ENCODE measurements around the gene COX6A2.

Gene COX6A2

DNA sequence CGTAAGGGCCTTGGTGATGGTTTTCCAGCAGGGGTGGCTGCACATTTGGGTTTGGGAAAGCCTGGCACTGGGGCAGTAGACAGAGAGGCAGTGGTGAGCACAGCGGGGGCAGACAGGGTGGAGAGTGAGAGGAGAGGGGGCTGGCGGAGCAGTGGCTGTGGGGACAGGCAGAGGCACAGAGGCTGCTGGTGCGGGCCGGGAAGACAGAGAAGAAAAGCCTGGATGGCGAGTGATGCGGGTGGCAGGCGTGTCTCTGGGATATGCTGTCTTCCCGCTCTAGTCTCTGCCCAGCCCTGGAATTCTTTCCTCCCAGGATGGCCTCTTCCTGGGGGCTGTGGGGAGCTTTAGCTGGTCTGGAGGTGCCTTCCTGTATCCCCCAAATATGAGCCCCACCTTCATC lies 18.1 kb downstream of the COX6A2 start:
- DNase-seq (ENCODE audit: low spot score): no peak

DNA sequence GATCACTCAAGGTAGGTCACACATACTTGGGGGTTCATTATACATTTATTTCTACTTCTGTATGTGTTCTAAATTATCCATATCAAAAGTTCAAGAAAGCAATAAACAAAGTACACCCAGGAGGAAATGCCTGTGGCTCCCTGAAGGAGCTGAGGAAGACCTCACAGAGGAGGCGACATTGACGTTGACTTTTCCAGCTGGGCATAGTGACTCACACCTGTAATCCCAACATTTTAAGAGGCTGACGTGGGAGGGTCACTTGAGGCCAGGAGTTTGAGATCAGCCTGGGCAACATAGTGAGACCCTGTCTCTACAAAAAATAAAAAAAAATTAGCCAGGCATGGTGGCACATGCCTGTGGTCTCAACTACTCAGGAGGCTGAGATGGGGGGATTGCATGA lies 18.7 kb downstream of the COX6A2 start:
- peak; percentile 61 for DNase-seq (ENCODE audit: low spot score)

DNA sequence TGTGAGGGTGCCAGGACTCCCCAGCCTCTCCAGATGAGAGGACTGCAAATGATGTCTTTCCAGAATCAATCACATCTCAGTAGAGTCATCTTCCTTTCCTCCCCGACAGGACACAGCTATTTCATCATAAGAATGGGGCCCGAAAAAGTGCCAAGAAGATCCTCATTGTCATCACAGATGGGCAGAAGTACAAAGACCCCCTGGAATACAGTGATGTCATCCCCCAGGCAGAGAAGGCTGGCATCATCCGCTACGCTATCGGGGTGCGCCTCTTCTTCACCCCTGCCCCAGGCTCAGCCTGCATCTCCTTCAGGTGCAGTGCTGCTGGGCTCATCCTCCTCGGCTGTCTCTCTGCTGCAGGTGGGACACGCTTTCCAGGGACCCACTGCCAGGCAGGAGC lies 20.8 kb downstream of the COX6A2 start:
- DNase-seq (ENCODE audit: low spot score): no peak

DNA sequence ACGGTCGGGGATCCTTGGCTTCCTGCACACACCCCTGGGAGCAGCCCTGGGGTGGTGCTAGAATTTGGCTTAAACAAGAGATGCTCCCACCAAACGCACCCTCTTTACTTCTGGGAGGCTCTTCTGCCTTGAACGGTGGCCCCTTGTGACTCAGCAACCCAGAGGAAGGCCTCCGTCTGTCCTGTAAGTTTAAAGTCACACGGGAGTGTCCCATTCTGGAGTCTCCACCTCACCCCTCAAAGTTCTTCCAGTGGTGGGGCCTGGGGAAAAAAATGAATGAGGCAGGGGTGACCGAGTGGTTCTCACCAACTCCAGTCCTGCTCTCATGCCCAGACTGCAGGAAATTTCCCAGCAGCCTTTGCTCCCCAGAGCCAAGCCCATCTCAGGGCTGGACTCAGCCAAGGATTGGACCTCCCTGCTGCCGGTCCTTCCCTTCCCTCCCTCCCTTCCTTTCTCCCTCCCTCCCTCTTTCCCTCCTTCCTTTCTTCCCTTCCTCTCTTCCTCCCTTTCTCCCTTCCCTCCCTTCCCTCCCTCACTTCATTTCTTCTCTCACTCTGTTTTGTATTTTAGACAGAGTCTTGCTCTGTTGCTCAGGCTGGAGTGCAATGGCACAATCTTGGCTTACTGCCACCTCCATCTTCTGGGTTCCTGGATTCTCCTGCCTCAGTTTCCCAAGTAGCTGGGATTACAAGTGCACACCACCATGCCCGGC lies 23.7 kb downstream of the COX6A2 start:
- peak; percentile 65 for DNase-seq (ENCODE audit: low spot score)

DNA sequence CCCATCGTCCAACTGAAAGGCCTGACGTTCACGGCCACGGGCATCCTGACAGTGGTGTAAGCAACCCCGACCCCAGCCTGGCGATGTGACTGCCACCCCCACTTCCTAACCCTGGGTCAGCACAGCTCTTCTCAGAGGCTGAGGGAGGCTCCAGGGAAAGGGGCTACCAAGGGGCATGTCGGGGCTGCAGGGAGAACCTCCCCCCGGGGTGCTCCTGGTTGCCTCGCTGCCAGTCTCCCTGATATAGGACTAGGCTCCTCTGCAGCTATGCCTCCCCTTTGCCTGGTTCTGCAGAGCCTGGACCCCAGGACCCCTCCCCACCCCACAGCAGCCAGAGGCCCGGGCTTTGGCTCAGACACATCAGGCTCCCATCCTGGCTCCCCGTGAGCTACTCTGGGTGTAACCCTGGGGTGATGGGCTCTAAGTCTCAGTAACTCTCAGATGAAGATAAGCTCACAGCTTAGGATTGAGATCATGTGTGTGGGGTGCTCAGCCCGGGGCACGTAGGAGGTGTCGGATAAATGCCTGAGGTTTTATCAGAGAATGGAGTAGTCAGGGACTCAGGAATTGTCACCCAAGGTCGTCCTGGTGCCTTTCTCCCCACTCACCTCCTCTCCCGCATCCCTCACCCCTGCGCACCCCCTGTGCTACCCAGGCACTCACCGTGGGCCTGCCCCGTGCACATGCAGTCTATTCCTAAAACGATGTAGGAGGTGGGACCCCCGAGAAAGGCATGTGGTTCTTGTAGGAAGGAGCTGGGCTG lies 24.4 kb downstream of the COX6A2 start:
- DNase-seq (ENCODE audit: low spot score): peak; percentile 15

- DNase-seq (ENCODE audit: low spot score): peak; percentile 9
These were observed 25.5 kb downstream of the COX6A2 start for GRCh38 chr16:31402687-31403086.

DNA sequence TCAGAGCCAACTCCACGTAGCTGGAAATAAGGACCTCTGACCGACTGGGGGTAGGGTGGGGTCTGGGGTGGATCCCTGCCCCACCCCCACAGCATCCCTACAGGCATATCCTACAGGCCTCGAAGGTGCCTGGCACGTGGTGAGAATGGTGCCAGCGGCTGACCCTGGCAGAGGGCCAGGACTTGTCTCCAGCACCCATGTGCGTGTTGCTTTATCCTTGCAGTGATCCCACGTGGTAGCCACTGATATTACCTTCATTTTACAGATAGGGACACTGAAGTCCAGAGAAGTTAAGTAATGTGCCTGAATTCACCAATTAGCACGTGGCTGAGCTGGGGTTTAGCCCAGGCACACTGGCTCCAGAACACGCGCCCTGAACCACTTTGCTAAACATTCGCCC lies 26.7 kb downstream of the COX6A2 start:
- no peak for DNase-seq (ENCODE audit: low spot score)

DNA sequence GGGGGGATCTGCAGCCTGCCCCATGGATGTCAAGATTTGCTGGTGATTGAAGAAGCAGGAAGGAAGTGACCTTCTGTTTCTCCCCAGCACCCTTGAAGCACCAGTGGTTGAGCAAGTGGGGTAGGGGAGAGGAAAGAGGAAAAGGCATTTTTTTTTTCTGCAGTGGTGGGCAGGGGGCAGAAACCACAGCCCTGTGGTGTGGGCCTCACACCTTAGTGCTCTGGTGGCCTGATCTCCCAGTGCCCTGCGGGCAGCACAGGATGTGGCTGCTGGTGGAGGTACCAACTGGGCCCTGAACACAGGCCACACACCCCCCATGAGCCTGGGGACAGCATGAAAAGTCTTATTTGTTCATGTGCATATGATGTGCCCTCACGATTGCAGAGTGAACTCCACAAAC lies 28.0 kb downstream of the COX6A2 start:
- no peak for DNase-seq (ENCODE audit: low spot score)

DNA sequence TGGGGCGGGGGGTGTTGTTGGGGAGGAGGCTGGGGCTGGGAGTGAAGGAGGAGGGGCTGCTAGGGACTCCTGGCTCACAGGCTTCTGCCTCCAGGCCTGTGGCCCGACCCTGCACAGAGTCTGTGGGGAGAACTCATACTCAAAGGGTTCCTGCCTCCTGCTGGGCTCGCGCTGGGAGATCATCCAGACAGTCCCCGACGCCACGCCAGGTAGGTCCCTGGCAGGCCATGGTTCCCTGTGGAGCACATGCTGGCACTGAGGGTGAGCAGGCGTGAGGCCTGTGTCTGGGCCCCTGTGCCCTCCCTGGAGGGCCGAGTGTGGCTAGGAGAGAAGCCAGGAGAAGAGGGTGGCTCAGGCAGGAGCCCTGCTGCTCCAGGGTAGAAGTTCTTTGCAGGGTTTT lies 30.5 kb downstream of the COX6A2 start:
- DNase-seq (ENCODE audit: low spot score): no peak

- DNase-seq (ENCODE audit: low spot score): no peak
These were observed 31.0 kb downstream of the COX6A2 start for GRCh38 chr16:31397096-31397660.

DNA sequence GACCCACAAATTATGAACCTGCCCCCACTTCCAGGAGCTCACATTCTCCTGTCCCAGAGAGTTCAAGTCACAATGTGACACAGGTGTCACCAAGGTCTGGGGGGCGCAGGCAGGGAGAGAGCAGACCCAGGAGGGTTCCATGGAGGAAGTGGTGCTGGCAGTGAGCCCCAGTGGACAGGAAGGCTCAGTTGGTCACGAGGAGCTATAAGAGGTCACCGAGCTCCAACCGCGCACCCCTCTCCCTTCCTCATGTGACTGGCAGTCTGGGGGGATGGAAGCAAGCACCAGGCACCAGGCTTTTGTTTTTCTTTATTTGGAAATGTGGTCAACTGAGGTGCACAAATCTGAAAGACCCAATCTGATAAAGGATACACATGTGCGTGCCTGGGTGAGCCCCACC lies 32.5 kb downstream of the COX6A2 start:
- DNase-seq (ENCODE audit: low spot score): no peak

DNA sequence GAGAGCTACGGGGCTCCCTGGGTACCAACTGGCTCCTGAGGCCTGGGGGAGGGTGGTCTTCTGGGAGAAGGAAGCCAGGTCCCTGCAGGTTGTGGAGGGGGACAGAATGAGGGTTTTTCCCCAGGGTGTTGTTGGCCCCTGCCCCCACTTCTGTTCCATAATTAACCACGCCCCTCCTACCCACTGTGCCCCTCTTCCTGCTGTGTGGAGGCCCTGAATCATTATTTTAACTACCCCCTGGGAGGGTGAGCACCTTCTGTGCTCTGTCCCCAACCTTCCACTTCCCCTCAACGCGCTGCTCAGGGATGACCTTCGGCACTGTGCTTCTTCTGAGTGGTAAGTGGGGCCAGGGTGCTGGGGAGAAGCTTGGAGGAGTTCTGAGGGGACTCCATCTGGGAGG lies 35.1 kb downstream of the COX6A2 start, which contains the start of gene ITGAD:
TSS of gene ITGAD (plus strand) at position 280 of the 400 bp plus-strand sequence. CDS start at position 306, 26 bp downstream.
- no peak for DNase-seq (ENCODE audit: low spot score)

DNA sequence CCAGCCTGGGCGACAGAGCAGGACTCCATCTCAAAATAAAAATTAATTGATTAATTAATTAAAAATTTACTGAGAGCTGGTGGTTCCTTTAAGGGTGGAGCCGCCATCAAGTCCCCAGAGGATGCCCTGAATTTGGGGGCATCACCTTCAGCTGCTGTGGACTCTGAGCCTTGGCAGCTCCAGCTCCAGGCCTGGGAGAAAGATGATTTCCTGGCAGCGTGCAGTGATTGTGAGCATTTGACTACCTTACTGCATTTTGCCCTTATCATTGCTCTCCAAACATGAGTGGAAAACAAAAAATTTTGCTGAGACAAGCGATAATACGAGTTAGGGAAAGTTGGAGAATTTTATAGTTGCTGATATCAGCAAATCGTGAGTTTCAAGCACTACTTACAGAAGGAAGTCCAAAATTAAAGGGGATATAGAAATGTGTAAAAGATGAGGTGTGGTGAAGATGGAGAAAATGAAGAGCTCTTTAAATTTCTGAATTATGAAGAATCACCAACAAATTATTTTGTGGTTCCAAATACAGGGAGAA lies 37.6 kb downstream of the COX6A2 start:
- DNase-seq (ENCODE audit: low spot score): no peak

- DNase-seq (ENCODE audit: low spot score): no peak
These were observed 39.6 kb downstream of the COX6A2 start for GRCh38 chr16:31388535-31388934.

- peak; percentile 90 for DNase-seq (ENCODE audit: low spot score)
These were observed 41.8 kb downstream of the COX6A2 start for GRCh38 chr16:31386157-31386984.

- DNase-seq (ENCODE audit: low spot score): no peak
These were observed 42.5 kb downstream of the COX6A2 start for GRCh38 chr16:31385680-31386079.

- peak; percentile 35 for DNase-seq (ENCODE audit: low spot score)
These were observed 45.5 kb downstream of the COX6A2 start for GRCh38 chr16:31382485-31383161.

DNA sequence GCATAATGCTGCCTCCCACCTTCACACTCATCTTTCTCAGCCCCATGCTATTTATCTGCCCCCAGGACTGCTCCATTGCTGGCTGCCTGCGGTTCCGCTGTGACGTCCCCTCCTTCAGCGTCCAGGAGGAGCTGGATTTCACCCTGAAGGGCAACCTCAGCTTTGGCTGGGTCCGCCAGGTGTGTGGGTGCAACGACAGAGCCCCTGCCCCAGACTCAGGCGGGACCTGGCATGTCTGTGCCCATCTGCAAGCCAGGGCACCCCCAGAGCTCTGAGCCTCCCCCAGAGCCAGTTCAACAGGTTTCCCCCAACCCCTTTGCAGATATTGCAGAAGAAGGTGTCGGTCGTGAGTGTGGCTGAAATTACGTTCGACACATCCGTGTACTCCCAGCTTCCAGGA lies 48.0 kb downstream of the COX6A2 start:
- no peak for DNase-seq (ENCODE audit: low spot score)

Measured in RKO (cell line).